ENCODE measurements around the gene RAB11FIP4.

Gene RAB11FIP4

GRCh38 chr17:31480904-31481782 lies 89.7 kb downstream of the RAB11FIP4 start:
- no peak for DNase-seq

GRCh38 chr17:31481783-31482081 lies 90.3 kb downstream of the RAB11FIP4 start:
- DNase-seq: no peak

- no peak for DNase-seq
Measured at GRCh38 chr17:31484821-31485220, 93.3 kb downstream of the RAB11FIP4 start.

GRCh38 chr17:31486351-31487062 lies 95.0 kb downstream of the RAB11FIP4 start:
- peak in 6 of 56 donors; percentile 17 to 32 (median 20) for DNase-seq

- no peak for DNase-seq
Measured at GRCh38 chr17:31487063-31487647, 95.7 kb downstream of the RAB11FIP4 start.

GRCh38 chr17:31487648-31488263 lies 96.3 kb downstream of the RAB11FIP4 start:
- DNase-seq: peak in 55 of 56 donors; percentile 30 to 97 (median 80)

GRCh38 chr17:31488264-31488981 lies 96.9 kb downstream of the RAB11FIP4 start:
- DNase-seq: peak in 15 of 56 donors; percentile 13 to 49 (median 29)

GRCh38 chr17:31488982-31489294 lies 97.5 kb downstream of the RAB11FIP4 start:
- no peak for DNase-seq

- DNase-seq: no peak
Measured at GRCh38 chr17:31489295-31490018, 98.0 kb downstream of the RAB11FIP4 start.

- no peak for DNase-seq
Measured at GRCh38 chr17:31490019-31490650, 98.7 kb downstream of the RAB11FIP4 start.

GRCh38 chr17:31490671-31491375 lies 99.3 kb downstream of the RAB11FIP4 start:
- no peak for DNase-seq

GRCh38 chr17:31491376-31492131 lies 100.1 kb downstream of the RAB11FIP4 start:
- no peak for DNase-seq

- no peak for DNase-seq
Measured at GRCh38 chr17:31492206-31492605, 100.7 kb downstream of the RAB11FIP4 start.

GRCh38 chr17:31492880-31493655 lies 101.6 kb downstream of the RAB11FIP4 start:
- peak in 7 of 56 donors; percentile 6 to 49 (median 23) for DNase-seq

GRCh38 chr17:31493656-31494155 lies 102.2 kb downstream of the RAB11FIP4 start:
- DNase-seq: no peak

- peak in 1 of 56 donors; percentile 6 for DNase-seq
Measured at GRCh38 chr17:31494259-31495021, 103.0 kb downstream of the RAB11FIP4 start.
